Transverse colon (tissue), 4 donors: Measurements from ENCODE around the gene MCC. TPM values are rescaled to one million over a fixed set of nuclear protein-coding genes. Genes with fewer than 3 reads are reported as not detected.

ENCODE experiments used
- DNase-seq: peaks from one replicate; pipeline ENCODE4 v3.0.0-alpha.2; 2019
- H3K27ac ChIP-seq, 4 donors: fragments of 200-600 bp; sonication (generic); 2 replicates each; pipeline ENCODE4 v1.5.1; 2016 to 2018; ENCODE audit warnings: inconsistent platforms in 4 of 4
- H3K27me3 ChIP-seq: fragments of 200-600 bp; sonication (generic); 2 replicates; pipeline ENCODE4 v1.5.1; 2017; ENCODE audit warnings: inconsistent platforms
- H3K36me3 ChIP-seq, 4 donors: fragments of 200-600 bp; sonication (generic); 2 replicates each; pipeline ENCODE4 v1.5.1; 2017 to 2019; ENCODE audit warnings: inconsistent platforms in 4 of 4
- H3K4me1 ChIP-seq, 4 donors: fragments of 200-600 bp; sonication (generic); 2 replicates each; pipeline ENCODE4 v1.5.1; 2017 to 2020; ENCODE audit warnings: inconsistent platforms in 4 of 4
- H3K4me3 ChIP-seq, 4 donors: fragments of 200-600 bp; sonication (generic); 1 replicate in 1 of 4; 2 replicates in 3 of 4; pipeline versions ENCODE4 v1.5.1 to v1.6.1; 2017 to 2019; ENCODE audit warnings: inconsistent platforms in 4 of 4
- H3K9me3 ChIP-seq, 2 donors: fragments of 200-600 bp; sonication (generic); 2 replicates each; pipeline ENCODE4 v1.5.1; 2017 to 2019; ENCODE audit warnings: inconsistent platforms in 2 of 2
- CTCF ChIP-seq, 5 experiments: fragments of 200-600 bp in 3 of 5; fragments of 450-650 bp in 2 of 5; sonication (generic) in 3 of 5; IDR thresholded peaks; 1 replicate in 2 of 5; 2 replicates in 3 of 5; pipeline ENCODE4 v1.5.1; 2016 to 2017; ENCODE audit warnings: antibody characterized with exemption in 5 of 5, inconsistent platforms in 3 of 5, mild to moderate bottlenecking in 2 of 5, moderate library complexity in 1 of 5
- EP300 ChIP-seq: sonication (generic); formaldehyde crosslinking; IDR thresholded peaks from one replicate; pipeline ENCODE4 v1.6.1; 2017; ENCODE audit warnings: antibody characterized with exemption, low read depth
- POLR2A ChIP-seq: fragments of 450-650 bp; IDR thresholded peaks from one replicate; pipeline ENCODE4 v1.6.1; 2016; ENCODE audit warnings: antibody characterized with exemption, mild to moderate bottlenecking, moderate library complexity
- POLR2AphosphoS5 ChIP-seq, 3 donors: sonication (generic); formaldehyde crosslinking; IDR thresholded peaks; one replicate each; pipeline ENCODE4 v1.6.1; 2016; ENCODE audit warnings: antibody characterized with exemption in 3 of 3
- WGBS, 2 donors: methylation state at CpG; one replicate each; pipeline ENCODE4 v1.1.5; 2018; ENCODE audit warnings: low coverage in 1 of 2; 5-methylcytosine and 5-hydroxymethylcytosine counted together
- in situ Hi-C, 4 donors: fragments of 200-750 bp; cut with MboI; loops; one replicate each; pipeline versions ENCODE4 v1.15.0 to v1.15.1; 2017; ENCODE audit warnings: low sequenced_read_pairs in 3 of 4, low pct_ligation_motif_present in 1 of 4, low pct_unique_long_range_greater_than_20kb in 1 of 4
- intact Hi-C: fragments of 100-400 bp; cut with DNase I; formaldehyde crosslinking; loops from one replicate; pipeline ENCODE4 v1.15.1; 2023; ENCODE audit warnings: low total_unique reads
- total RNA-seq, 4 donors: library from RNA; depleted of rRNA; stranded (reverse); fragments of >200 nt; gene quantifications; one replicate each; pipeline ENCODE4 v1.1.0, GENCODE V29; 2016

Gene MCC
- total RNA-seq, 4 donors from 2014 or later: 2.6 to 28.4 (median 16.4) TPM

- intact Hi-C loops (no loop called here), in situ Hi-C loops (no loop called here)
- no peak for TF ChIP-seq POLR2A
- TF ChIP-seq POLR2AphosphoS5 (IDR thresholded peaks at IDR 0.05): no peak
- TF ChIP-seq CTCF (IDR thresholded peaks at IDR 0.05): no peak
- TF ChIP-seq EP300: no peak
- Histone ChIP-seq H3K27me3 (no peaks in the 10 kb centered on the region), H3K4me1 (no peaks in the 10 kb centered on the region), H3K4me3 (no peak overlapping the region), H3K9me3 (no peaks in the 10 kb centered on the region), H3K36me3 (no peaks in the 10 kb centered on the region), H3K27ac (peak overlapping the region; percentile 4 to 53 (median 38))
- DNase-seq: no peak
- 67 to 71% methylated on average over 1 to 5 of the region's 5 CpGs for WGBS, 2 donors
These were observed 232.5 kb downstream of the MCC start for GRCh38 chr5:113255579-113256386.

GRCh38 chr5:113255105-113255504, 233.1 kb downstream of the MCC start:
- Histone ChIP-seq H3K9me3 (no peaks in the 10 kb centered on the region), H3K27me3 (no peaks in the 10 kb centered on the region), H3K4me3 (no peak overlapping the region), H3K27ac (peak overlapping the region; percentile 4 to 53 (median 38)), H3K36me3 (no peaks in the 10 kb centered on the region), H3K4me1 (peaks cover 0 to under 1% (median 0%) of the 10 kb centered on the region in 4 donors)
- intact Hi-C loops (no loop called here), in situ Hi-C loops (no loop called here)
- no peak for DNase-seq
- TF ChIP-seq POLR2AphosphoS5 (IDR thresholded peaks at IDR 0.05): no peak
- TF ChIP-seq EP300: no peak
- TF ChIP-seq POLR2A: no peak
- TF ChIP-seq CTCF (IDR thresholded peaks at IDR 0.05): no peak
- 65 to 74% methylated on average over 4 of the region's 4 CpGs for WGBS, 2 donors

- Histone ChIP-seq H3K4me3 (no peak overlapping the region), H3K27me3 (no peaks in the 10 kb centered on the region), H3K9me3 (no peaks in the 10 kb centered on the region), H3K36me3 (no peaks in the 10 kb centered on the region), H3K27ac (no peak overlapping the region), H3K4me1 (peaks cover 0 to 5% (median 0%) of the 10 kb centered on the region in 4 donors)
- TF ChIP-seq POLR2A (no peak), CTCF (IDR thresholded peaks at IDR 0.05) (no peak), POLR2AphosphoS5 (IDR thresholded peaks at IDR 0.05) (no peak), EP300 (no peak)
- intact Hi-C loops (no loop called here), in situ Hi-C loops (no loop called here)
- 65 to 69% methylated on average over 2 to 3 of the region's 3 CpGs for WGBS, 2 donors
- peak; percentile 13 for DNase-seq
These were observed 235.2 kb downstream of the MCC start for GRCh38 chr5:113253037-113253436.

GRCh38 chr5:113252066-113252465, 236.2 kb downstream of the MCC start:
- TF ChIP-seq EP300: no peak
- TF ChIP-seq POLR2AphosphoS5 (IDR thresholded peaks at IDR 0.05): no peak
- no peak for TF ChIP-seq POLR2A
- TF ChIP-seq CTCF (IDR thresholded peaks at IDR 0.05): no peak

More at GRCh38 chr5:113252066-113252465, 236.2 kb downstream of the MCC start:
- DNase-seq: no peak
- Histone ChIP-seq H3K4me1 (peaks cover 0 to 5% (median 0%) of the 10 kb centered on the region in 4 donors), H3K4me3 (no peak overlapping the region), H3K27ac (no peak overlapping the region), H3K27me3 (no peaks in the 10 kb centered on the region), H3K36me3 (no peaks in the 10 kb centered on the region), H3K9me3 (no peaks in the 10 kb centered on the region)
- 50 to 85% methylated on average over 1 to 7 of the region's 7 CpGs for WGBS, 2 donors
- in situ Hi-C loops (no loop called here), intact Hi-C loops (no loop called here)
